ENCODE results near the gene ALG14.

DNA sequence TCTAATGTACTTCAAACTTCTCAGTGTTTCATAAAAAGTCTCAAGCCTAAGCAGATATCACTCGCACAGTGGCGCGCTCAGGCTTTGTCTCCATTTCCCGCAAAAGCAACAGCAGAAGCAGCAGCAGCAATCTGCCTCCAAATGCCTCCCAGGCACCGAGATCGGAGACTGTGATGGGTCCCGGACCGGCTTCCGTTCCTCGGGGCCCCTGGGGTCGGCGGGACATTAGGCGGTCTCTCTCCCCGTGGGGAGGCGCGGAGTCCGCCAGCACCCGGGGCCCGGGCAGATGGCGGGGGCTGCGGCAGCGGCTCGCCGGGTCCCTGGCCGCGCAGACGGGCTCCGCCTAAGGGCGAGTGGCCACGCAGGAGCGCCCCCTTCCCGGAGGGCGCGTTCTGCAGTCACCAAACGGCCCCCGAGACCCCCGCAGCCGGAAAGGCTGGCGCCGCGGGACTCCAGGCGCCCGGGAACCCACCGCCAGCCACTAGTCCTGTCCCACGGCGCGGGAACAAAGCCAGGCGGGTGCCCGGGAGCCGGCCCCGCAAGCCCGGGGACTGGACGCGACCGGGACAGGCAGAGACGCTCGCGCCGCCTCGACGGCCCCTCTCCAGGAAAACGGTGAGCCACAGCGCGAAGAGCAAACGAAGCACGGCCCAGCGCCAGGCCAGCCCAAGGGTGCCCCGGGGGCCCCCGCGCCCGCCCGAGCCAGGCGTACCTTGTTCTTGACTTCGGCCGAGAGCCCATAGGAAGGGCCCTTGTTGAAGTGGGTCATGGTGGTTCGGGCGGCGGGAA lies 146.4 kb downstream of the ALG14 start:
- peak; percentile 56 for TF ChIP-seq CTCF (IDR thresholded peaks at IDR 0.05)
- TF ChIP-seq EZH2 (IDR thresholded peaks at IDR 0.05) = no peak

All from neural progenitor cell (in vitro differentiated cells).